Measurements from ENCODE around the gene NR3C1. TPM values are rescaled to one million over a fixed set of nuclear protein-coding genes. Genes with fewer than 3 reads are reported as not detected.

NR3C1 gene
- total RNA-seq, 1 experiment from 2014 or later, result 17.5 TPM

DNA sequence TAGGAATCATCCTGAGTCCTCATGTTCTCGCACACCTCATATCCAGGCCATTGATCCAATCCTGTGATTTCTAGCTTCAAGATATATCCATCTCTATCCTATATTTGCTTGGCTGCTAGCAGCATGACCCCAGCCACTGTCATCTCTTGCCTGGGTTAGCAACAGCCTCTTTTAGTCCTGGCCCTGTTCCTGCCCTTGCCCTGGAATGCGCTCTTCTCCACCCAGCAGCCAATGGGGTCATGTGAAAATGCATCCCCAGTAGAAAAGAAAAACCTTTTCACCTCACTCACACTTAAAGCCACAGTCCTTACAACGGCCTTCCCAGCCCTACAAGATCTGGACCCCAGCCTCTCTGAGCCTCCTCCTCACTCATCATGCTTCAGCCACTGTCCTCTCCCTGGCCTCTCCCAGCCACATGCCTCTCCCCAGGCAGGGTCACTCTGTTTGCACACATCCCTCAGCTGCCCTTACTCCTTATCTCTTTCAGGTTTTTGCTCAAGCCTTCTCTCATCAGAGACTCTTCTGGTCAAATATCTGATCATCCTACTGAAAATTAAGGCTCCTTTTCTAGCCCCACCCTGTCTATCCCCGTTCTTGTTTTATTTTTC lies 34.3 kb upstream of the NR3C1 start:
- Mint-ChIP-seq H3K36me3 (ENCODE audit: insufficient read depth, unreplicated experiment) (no peaks in the 10 kb centered on the region), H3K4me1 (ENCODE audit: low read depth, unreplicated experiment) (peaks cover 13% of the 10 kb centered on the region), H3K9me3 (ENCODE audit: unreplicated experiment) (no peaks in the 10 kb centered on the region), H3K4me3 (ENCODE audit: unreplicated experiment) (no peak overlapping the region), H3K27me3 (ENCODE audit: insufficient read depth, unreplicated experiment) (no peaks in the 10 kb centered on the region), H3K27ac (ENCODE audit: unreplicated experiment) (no peak overlapping the region)
- intact Hi-C loops (cut with micrococcal nuclease; ENCODE audit: unreplicated experiment), result no loop called here
- Histone ChIP-seq H3K4me3 (ENCODE audit: low read depth, low read length) (no peak overlapping the region), H3K27me3 (replicated peaks; ENCODE audit: control insufficient read depth, insufficient read depth, low read length) (no peaks in the 10 kb centered on the region), H3K36me3 (ENCODE audit: control insufficient read depth, insufficient read depth, low read length) (no peaks in the 10 kb centered on the region), H3K9me3 (no peaks in the 10 kb centered on the region), H3K4me1 (no peaks in the 10 kb centered on the region)
- no peak for DNase-seq
- TF ChIP-seq, protein P1, sequence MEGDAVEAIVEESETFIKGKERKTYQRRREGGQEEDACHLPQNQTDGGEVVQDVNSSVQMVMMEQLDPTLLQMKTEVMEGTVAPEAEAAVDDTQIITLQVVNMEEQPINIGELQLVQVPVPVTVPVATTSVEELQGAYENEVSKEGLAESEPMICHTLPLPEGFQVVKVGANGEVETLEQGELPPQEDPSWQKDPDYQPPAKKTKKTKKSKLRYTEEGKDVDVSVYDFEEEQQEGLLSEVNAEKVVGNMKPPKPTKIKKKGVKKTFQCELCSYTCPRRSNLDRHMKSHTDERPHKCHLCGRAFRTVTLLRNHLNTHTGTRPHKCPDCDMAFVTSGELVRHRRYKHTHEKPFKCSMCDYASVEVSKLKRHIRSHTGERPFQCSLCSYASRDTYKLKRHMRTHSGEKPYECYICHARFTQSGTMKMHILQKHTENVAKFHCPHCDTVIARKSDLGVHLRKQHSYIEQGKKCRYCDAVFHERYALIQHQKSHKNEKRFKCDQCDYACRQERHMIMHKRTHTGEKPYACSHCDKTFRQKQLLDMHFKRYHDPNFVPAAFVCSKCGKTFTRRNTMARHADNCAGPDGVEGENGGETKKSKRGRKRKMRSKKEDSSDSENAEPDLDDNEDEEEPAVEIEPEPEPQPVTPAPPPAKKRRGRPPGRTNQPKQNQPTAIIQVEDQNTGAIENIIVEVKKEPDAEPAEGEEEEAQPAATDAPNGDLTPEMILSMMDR (IDR thresholded peaks at IDR 0.05; ENCODE audit: insufficient read depth in 1 of 2, low read depth in 1 of 2, low read length in 1 of 2, severe bottlenecking in 1 of 2, unreplicated experiment in 1 of 2), result no peak
- BruUV-seq (replicated peaks), result no TSS peak
- CTCF ChIA-PET, result no interaction called here
- POLR2A ChIA-PET, result no interaction called here

DNA sequence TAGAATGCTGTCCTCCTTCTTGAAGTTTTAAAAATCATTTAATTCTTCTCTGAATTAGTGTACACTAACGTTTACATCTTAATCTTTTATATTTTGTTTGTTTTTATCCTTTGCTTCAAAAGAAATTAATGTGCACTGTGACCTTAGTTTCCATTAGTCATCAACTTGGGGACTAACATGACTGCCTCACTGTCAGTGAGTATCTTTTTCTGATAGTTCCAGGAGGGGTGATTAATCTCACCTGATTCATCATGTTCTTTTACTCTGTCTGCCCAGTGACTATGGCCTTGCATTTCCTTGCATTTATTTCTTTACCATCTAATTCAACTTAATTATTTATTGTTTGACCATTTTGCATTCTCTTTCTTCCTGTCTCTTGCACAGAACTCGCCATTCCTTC lies 33.4 kb upstream of the NR3C1 start:
- CTCF ChIA-PET, result no interaction called here
- POLR2A ChIA-PET, result no interaction called here

DNA sequence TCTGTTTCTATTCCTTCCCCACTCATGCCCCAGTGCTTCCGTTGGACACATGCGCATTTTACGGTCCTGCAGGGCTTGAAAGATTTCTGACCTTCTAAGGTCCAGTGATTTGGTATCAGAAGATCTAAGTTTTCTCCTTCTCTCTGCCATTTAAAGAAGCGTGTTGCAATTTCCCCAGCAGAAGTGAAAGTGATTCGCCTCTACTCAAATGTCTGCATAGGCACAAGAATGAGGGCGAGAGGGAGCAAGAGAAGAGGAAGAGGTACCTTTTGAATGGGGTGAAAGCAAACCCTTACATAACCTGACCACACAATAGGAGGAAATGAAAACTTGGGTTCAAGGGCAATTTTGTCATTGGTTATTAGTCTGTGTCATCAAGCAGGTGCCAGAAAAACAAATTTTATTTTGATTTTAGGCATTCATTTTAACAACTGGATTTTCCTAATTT lies 31.7 kb upstream of the NR3C1 start:
- Histone ChIP-seq H3K36me3 (ENCODE audit: control insufficient read depth, insufficient read depth, low read length) (no peaks in the 10 kb centered on the region), H3K9me3 (no peaks in the 10 kb centered on the region), H3K4me1 (no peaks in the 10 kb centered on the region), H3K27me3 (replicated peaks; ENCODE audit: control insufficient read depth, insufficient read depth, low read length) (no peaks in the 10 kb centered on the region), H3K4me3 (ENCODE audit: low read depth, low read length) (no peak overlapping the region)
- H3K27ac Mint-ChIP-seq (ENCODE audit: unreplicated experiment), result no peak overlapping the region
- no peaks in the 10 kb centered on the region for H3K36me3 Mint-ChIP-seq (ENCODE audit: insufficient read depth, unreplicated experiment)
- TF ChIP-seq, protein P1 (IDR thresholded peaks at IDR 0.05; ENCODE audit: insufficient read depth in 1 of 2, low read depth in 1 of 2, low read length in 1 of 2, severe bottlenecking in 1 of 2, unreplicated experiment in 1 of 2), result no peak
- H3K4me3 Mint-ChIP-seq (ENCODE audit: unreplicated experiment), result no peak overlapping the region
- no peak for DNase-seq
- H3K9me3 Mint-ChIP-seq (ENCODE audit: unreplicated experiment), result no peaks in the 10 kb centered on the region
- H3K27me3 Mint-ChIP-seq (ENCODE audit: insufficient read depth, unreplicated experiment), result no peaks in the 10 kb centered on the region
- CTCF ChIA-PET, result no interaction called here
- peaks cover 13% of the 10 kb centered on the region for H3K4me1 Mint-ChIP-seq (ENCODE audit: low read depth, unreplicated experiment)
- no TSS peak for BruUV-seq (replicated peaks)
- POLR2A ChIA-PET, result no interaction called here
- intact Hi-C loops (cut with micrococcal nuclease; ENCODE audit: unreplicated experiment), result no loop called here

More for the DNA sequence above, 33.4 kb upstream of the NR3C1 start:
- Histone ChIP-seq H3K27me3 (replicated peaks; ENCODE audit: control insufficient read depth, insufficient read depth, low read length) (no peaks in the 10 kb centered on the region), H3K9me3 (no peaks in the 10 kb centered on the region), H3K4me1 (no peaks in the 10 kb centered on the region), H3K36me3 (ENCODE audit: control insufficient read depth, insufficient read depth, low read length) (no peaks in the 10 kb centered on the region), H3K4me3 (ENCODE audit: low read depth, low read length) (no peak overlapping the region)
- Mint-ChIP-seq H3K4me3 (ENCODE audit: unreplicated experiment) (no peak overlapping the region), H3K9me3 (ENCODE audit: unreplicated experiment) (no peaks in the 10 kb centered on the region), H3K27me3 (ENCODE audit: insufficient read depth, unreplicated experiment) (no peaks in the 10 kb centered on the region), H3K36me3 (ENCODE audit: insufficient read depth, unreplicated experiment) (no peaks in the 10 kb centered on the region), H3K27ac (ENCODE audit: unreplicated experiment) (no peak overlapping the region), H3K4me1 (ENCODE audit: low read depth, unreplicated experiment) (peaks cover 13% of the 10 kb centered on the region)
- intact Hi-C loops (cut with micrococcal nuclease; ENCODE audit: unreplicated experiment), result no loop called here
- DNase-seq, result no peak
- no TSS peak for BruUV-seq (replicated peaks)
- TF ChIP-seq, protein P1 (IDR thresholded peaks at IDR 0.05; ENCODE audit: insufficient read depth in 1 of 2, low read depth in 1 of 2, low read length in 1 of 2, severe bottlenecking in 1 of 2, unreplicated experiment in 1 of 2), result no peak
